Endothelial cell (in vitro differentiated cells): ENCODE measurements around the gene KDM1B. TPM values are rescaled to one million over a fixed set of nuclear protein-coding genes. Genes with fewer than 3 reads are reported as not detected.
"Not testable (repeated sequence)": the region's sequence is repeated elsewhere in the genome, so short reads cannot be mapped to it uniquely, and the experiment has no call there.

Experiments used
- DNase-seq: peaks from one replicate; pipeline ENCODE4 v3.0.0; 2021; ENCODE audit warnings: low spot score
- H3K27ac Mint-ChIP-seq: one replicate; pipeline ENCODE4 v1.8.0; 2021; ENCODE audit warnings: mixed read lengths, inconsistent platforms; ENCODE audit not compliant: unreplicated experiment
- H3K27me3 Mint-ChIP-seq: one replicate; pipeline ENCODE4 v1.8.0; 2021; ENCODE audit warnings: mild to moderate bottlenecking, moderate library complexity, mixed read lengths, inconsistent platforms; ENCODE audit not compliant: unreplicated experiment
- H3K36me3 Mint-ChIP-seq: one replicate; pipeline ENCODE4 v1.8.0; 2021; ENCODE audit warnings: mild to moderate bottlenecking, low read depth, mixed read lengths, inconsistent platforms; ENCODE audit not compliant: unreplicated experiment
- H3K4me1 Mint-ChIP-seq: one replicate; pipeline ENCODE4 v1.8.0; 2021; ENCODE audit warnings: mild to moderate bottlenecking, mixed read lengths, inconsistent platforms; ENCODE audit not compliant: unreplicated experiment
- H3K4me3 Mint-ChIP-seq: one replicate; pipeline ENCODE4 v1.8.0; 2021; ENCODE audit warnings: mild to moderate bottlenecking, mixed read lengths, inconsistent platforms; ENCODE audit not compliant: unreplicated experiment
- H3K9me3 Mint-ChIP-seq: one replicate; pipeline ENCODE4 v1.8.0; 2021; ENCODE audit warnings: mixed read lengths, inconsistent platforms; ENCODE audit not compliant: unreplicated experiment
- CTCF ChIP-seq: fragments of 200-600 bp; sonication (generic); IDR thresholded peaks from one replicate; pipeline ENCODE4 v1.5.0; 2021; ENCODE audit warnings: antibody characterized with exemption; ENCODE audit not compliant: unreplicated experiment
- total RNA-seq: library from RNA; stranded (reverse); fragmentation: NEBNext Ultra II Directional; extraction: Animal tissue kit (Norgen Biotek cat#: 25700); gene quantifications from one replicate; pipeline ENCODE4 v1.2.1, GENCODE V29; 2021; ENCODE audit not compliant: unreplicated experiment

KDM1B gene
- total RNA-seq, 1 donor from 2014 or later: 14.9 TPM

GRCh38 chr6:18168264-18168663, 13.0 kb downstream of the KDM1B start:
- Mint-ChIP-seq H3K9me3 (no peaks in the 10 kb centered on the region), H3K36me3 (peaks cover 17% of the 10 kb centered on the region), H3K27ac (peak overlapping the region; percentile 20), H3K4me1 (no peaks in the 10 kb centered on the region), H3K27me3 (no peaks in the 10 kb centered on the region), H3K4me3 (peak overlapping the region; percentile 82)
- DNase-seq: no peak
- TF ChIP-seq CTCF: no peak

- DNase-seq: no peak
- no peak for TF ChIP-seq CTCF
- no peaks in the 10 kb centered on the region for H3K27me3 Mint-ChIP-seq
- no peaks in the 10 kb centered on the region for H3K9me3 Mint-ChIP-seq
- H3K27ac Mint-ChIP-seq: no peak overlapping the region
- no peak overlapping the region for H3K4me3 Mint-ChIP-seq
- no peaks in the 10 kb centered on the region for H3K4me1 Mint-ChIP-seq
- peaks cover 45% of the 10 kb centered on the region for H3K36me3 Mint-ChIP-seq
These were observed 16.6 kb downstream of the KDM1B start for GRCh38 chr6:18171871-18172270.

- not testable (repeated sequence) for H3K27ac Mint-ChIP-seq, H3K4me3 Mint-ChIP-seq, H3K4me1 Mint-ChIP-seq, H3K27me3 Mint-ChIP-seq, DNase-seq, H3K9me3 Mint-ChIP-seq
- H3K36me3 Mint-ChIP-seq: peaks cover 34% of the 10 kb centered on the region
These were observed 21.0 kb downstream of the KDM1B start for GRCh38 chr6:18176198-18176597.

GRCh38 chr6:18177286-18177965, 22.2 kb downstream of the KDM1B start:
- H3K4me1 Mint-ChIP-seq: no peaks in the 10 kb centered on the region

GRCh38 chr6:18178960-18179615, 23.9 kb downstream of the KDM1B start:
- peaks cover 26% of the 10 kb centered on the region for H3K36me3 Mint-ChIP-seq

More at GRCh38 chr6:18177286-18177965, 22.2 kb downstream of the KDM1B start:
- Mint-ChIP-seq H3K9me3 (no peaks in the 10 kb centered on the region), H3K36me3 (peaks cover 29% of the 10 kb centered on the region), H3K4me3 (no peak overlapping the region), H3K27me3 (no peaks in the 10 kb centered on the region), H3K27ac (no peak overlapping the region)
- DNase-seq: no peak
- no peak for TF ChIP-seq CTCF

More at GRCh38 chr6:18178960-18179615, 23.9 kb downstream of the KDM1B start:
- no peaks in the 10 kb centered on the region for H3K9me3 Mint-ChIP-seq
- TF ChIP-seq CTCF: no peak
- no peak for DNase-seq
- peaks cover 3% of the 10 kb centered on the region for H3K4me1 Mint-ChIP-seq
- H3K27me3 Mint-ChIP-seq: no peaks in the 10 kb centered on the region
- no peak overlapping the region for H3K4me3 Mint-ChIP-seq
- no peak overlapping the region for H3K27ac Mint-ChIP-seq
